ENCODE measurements around the gene NTN4. TPM values are rescaled to one million over a fixed set of nuclear protein-coding genes. Genes with fewer than 3 reads are reported as not detected.

Gene NTN4
- total RNA-seq, 1 experiment from 2014 or later = 9.6 TPM

GRCh38 chr12:95701275-95701674, 89.3 kb downstream of the NTN4 start:
- Histone ChIP-seq H3K4me3 (ENCODE audit: low read depth, low read length, poor library complexity, severe bottlenecking) (no peak overlapping the region), H3K9me3 (ENCODE audit: low read depth, low read length, poor library complexity, severe bottlenecking) (no peaks in the 10 kb centered on the region), H3K27me3 (replicated peaks; ENCODE audit: insufficient read depth, low read depth, low read length, poor library complexity) (no peaks in the 10 kb centered on the region), H3K4me1 (ENCODE audit: insufficient read depth, low read length, poor library complexity, severe bottlenecking) (no peaks in the 10 kb centered on the region), H3K36me3 (ENCODE audit: insufficient read depth, low read length, poor library complexity, severe bottlenecking) (no peaks in the 10 kb centered on the region), H3K27ac (ENCODE audit: low read depth, low read length, poor library complexity, severe bottlenecking) (no peak overlapping the region)
- no peak for DNase-seq (ENCODE audit: low spot score)
- BruUV-seq (replicated peaks) = no TSS peak
- ChIA-PET POLR2A (ENCODE audit: low non-redundant PET) (no interaction called here), CTCF (no interaction called here)
- intact Hi-C loops (cut with micrococcal nuclease; ENCODE audit: unreplicated experiment) = no loop called here
- TF ChIP-seq CTCF (conservative IDR thresholded peaks at IDR 0.05; ENCODE audit: low read depth, low read length) (no peak), EZH2 (IDR thresholded peaks at IDR 0.05; ENCODE audit: borderline replicate concordance, low read depth, low read length, poor library complexity, severe bottlenecking) (no peak)

GRCh38 chr12:95700316-95700785, 90.2 kb downstream of the NTN4 start:
- intact Hi-C loops (cut with micrococcal nuclease; ENCODE audit: unreplicated experiment) = no loop called here
- ChIA-PET CTCF (no interaction called here), POLR2A (ENCODE audit: low non-redundant PET) (no interaction called here)
- Histone ChIP-seq H3K4me1 (ENCODE audit: insufficient read depth, low read length, poor library complexity, severe bottlenecking) (no peaks in the 10 kb centered on the region), H3K36me3 (ENCODE audit: insufficient read depth, low read length, poor library complexity, severe bottlenecking) (no peaks in the 10 kb centered on the region), H3K4me3 (ENCODE audit: low read depth, low read length, poor library complexity, severe bottlenecking) (no peak overlapping the region), H3K9me3 (ENCODE audit: low read depth, low read length, poor library complexity, severe bottlenecking) (no peaks in the 10 kb centered on the region), H3K27ac (ENCODE audit: low read depth, low read length, poor library complexity, severe bottlenecking) (no peak overlapping the region), H3K27me3 (replicated peaks; ENCODE audit: insufficient read depth, low read depth, low read length, poor library complexity) (no peaks in the 10 kb centered on the region)
- TF ChIP-seq CTCF (conservative IDR thresholded peaks at IDR 0.05; ENCODE audit: low read depth, low read length) = no peak
- TF ChIP-seq EZH2 (IDR thresholded peaks at IDR 0.05; ENCODE audit: borderline replicate concordance, low read depth, low read length, poor library complexity, severe bottlenecking) = no peak
- no peak for DNase-seq (ENCODE audit: low spot score)
- BruUV-seq (replicated peaks) = no TSS peak

GRCh38 chr12:95699579-95699978, 91.0 kb downstream of the NTN4 start:
- no peak for TF ChIP-seq CTCF (conservative IDR thresholded peaks at IDR 0.05; ENCODE audit: low read depth, low read length)
- no peak for TF ChIP-seq EZH2 (IDR thresholded peaks at IDR 0.05; ENCODE audit: borderline replicate concordance, low read depth, low read length, poor library complexity, severe bottlenecking)
- H3K27ac ChIP-seq (ENCODE audit: low read depth, low read length, poor library complexity, severe bottlenecking) = no peak overlapping the region

More at GRCh38 chr12:95699579-95699978, 91.0 kb downstream of the NTN4 start:
- H3K4me1 ChIP-seq (ENCODE audit: insufficient read depth, low read length, poor library complexity, severe bottlenecking) = no peaks in the 10 kb centered on the region
- no peaks in the 10 kb centered on the region for H3K9me3 ChIP-seq (ENCODE audit: low read depth, low read length, poor library complexity, severe bottlenecking)
- no peak overlapping the region for H3K4me3 ChIP-seq (ENCODE audit: low read depth, low read length, poor library complexity, severe bottlenecking)
- POLR2A ChIA-PET (ENCODE audit: low non-redundant PET) = no interaction called here
- CTCF ChIA-PET = no interaction called here
- no peak for DNase-seq (ENCODE audit: low spot score)
- no peaks in the 10 kb centered on the region for H3K27me3 ChIP-seq (replicated peaks; ENCODE audit: insufficient read depth, low read depth, low read length, poor library complexity)
- no peaks in the 10 kb centered on the region for H3K36me3 ChIP-seq (ENCODE audit: insufficient read depth, low read length, poor library complexity, severe bottlenecking)
- intact Hi-C loops (cut with micrococcal nuclease; ENCODE audit: unreplicated experiment) = no loop called here
- no TSS peak for BruUV-seq (replicated peaks)
